ENCODE results near the gene DOCK8.

Gene DOCK8

DNA sequence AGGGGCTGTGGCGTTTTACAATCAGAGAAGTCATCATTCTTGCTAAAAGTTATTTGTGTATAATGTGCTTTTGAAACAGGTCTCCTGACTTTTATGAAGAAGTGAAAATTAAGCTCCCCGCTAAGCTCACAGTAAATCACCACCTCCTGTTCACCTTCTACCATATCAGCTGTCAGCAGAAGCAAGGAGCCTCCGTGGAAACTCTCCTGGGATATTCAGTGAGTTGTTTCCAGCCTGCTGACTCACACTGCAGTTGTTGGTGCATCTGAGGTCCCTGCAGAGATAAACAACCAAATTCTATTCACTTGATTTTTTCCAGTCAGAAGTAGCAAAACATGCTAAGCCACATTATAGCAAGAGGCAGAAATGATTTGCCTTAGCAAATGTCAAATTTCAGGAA is 156.7 kb downstream of the DOCK8 start:
- no peak for DNase-seq (ENCODE audit: extremely low read depth, insufficient read length)
- no peak for TF ChIP-seq CTCF (IDR thresholded peaks at IDR 0.05; ENCODE audit: insufficient read depth, low read length, poor library complexity, severe bottlenecking)
- H3K27me3 ChIP-seq (replicated peaks; ENCODE audit: control insufficient read depth, insufficient read depth, low read length), result no peaks in the 10 kb centered on the region
- no peak overlapping the region for H3K4me3 ChIP-seq (replicated peaks; ENCODE audit: low read depth, low read length)
- peaks cover 25% of the 10 kb centered on the region for H3K36me3 ChIP-seq (ENCODE audit: control insufficient read depth, insufficient read depth, low read length)

GRCh38 chr9:372128-372527 is 157.5 kb downstream of the DOCK8 start:
- no peak for DNase-seq (ENCODE audit: extremely low read depth, insufficient read length)
- no peak for TF ChIP-seq CTCF (IDR thresholded peaks at IDR 0.05; ENCODE audit: insufficient read depth, low read length, poor library complexity, severe bottlenecking)
- Histone ChIP-seq H3K27me3 (replicated peaks; ENCODE audit: control insufficient read depth, insufficient read depth, low read length) (no peaks in the 10 kb centered on the region), H3K4me3 (replicated peaks; ENCODE audit: low read depth, low read length) (no peak overlapping the region), H3K36me3 (ENCODE audit: control insufficient read depth, insufficient read depth, low read length) (peaks cover 28% of the 10 kb centered on the region)

GRCh38 chr9:373759-374206 is 159.1 kb downstream of the DOCK8 start:
- H3K4me3 ChIP-seq (replicated peaks; ENCODE audit: low read depth, low read length), result no peak overlapping the region
- no peak for TF ChIP-seq CTCF (IDR thresholded peaks at IDR 0.05; ENCODE audit: insufficient read depth, low read length, poor library complexity, severe bottlenecking)
- DNase-seq (ENCODE audit: extremely low read depth, insufficient read length), result no peak
- H3K27me3 ChIP-seq (replicated peaks; ENCODE audit: control insufficient read depth, insufficient read depth, low read length), result no peaks in the 10 kb centered on the region
- H3K36me3 ChIP-seq (ENCODE audit: control insufficient read depth, insufficient read depth, low read length), result peaks cover 30% of the 10 kb centered on the region

- no peak for DNase-seq (ENCODE audit: extremely low read depth, insufficient read length)
- H3K27me3 ChIP-seq (replicated peaks; ENCODE audit: control insufficient read depth, insufficient read depth, low read length), result no peaks in the 10 kb centered on the region
Observed at GRCh38 chr9:374736-375135, 160.1 kb downstream of the DOCK8 start.

DNA sequence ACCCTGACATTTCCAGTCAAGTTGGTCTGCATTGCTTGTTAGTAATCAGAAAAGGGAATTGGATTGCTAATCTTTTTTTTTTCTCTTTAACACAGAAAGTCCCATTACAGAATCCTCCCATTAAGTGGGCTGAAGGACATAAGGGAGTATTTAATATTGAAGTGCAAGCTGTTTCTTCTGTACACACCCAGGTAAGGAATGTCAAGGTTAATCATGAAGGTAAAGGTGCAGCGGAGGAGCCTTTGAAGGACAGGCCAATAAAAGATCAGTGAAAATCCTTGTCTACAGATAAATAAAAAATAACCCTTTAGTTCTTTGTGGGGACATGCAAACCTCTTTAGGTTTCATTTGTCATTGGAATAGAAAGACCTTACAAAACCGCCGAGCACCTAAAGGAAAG is 161.4 kb downstream of the DOCK8 start:
- no peak for TF ChIP-seq CTCF (IDR thresholded peaks at IDR 0.05; ENCODE audit: insufficient read depth, low read length, poor library complexity, severe bottlenecking)
- DNase-seq (ENCODE audit: extremely low read depth, insufficient read length), result no peak
- Histone ChIP-seq H3K4me3 (replicated peaks; ENCODE audit: low read depth, low read length) (no peak overlapping the region), H3K27me3 (replicated peaks; ENCODE audit: control insufficient read depth, insufficient read depth, low read length) (no peaks in the 10 kb centered on the region), H3K36me3 (ENCODE audit: control insufficient read depth, insufficient read depth, low read length) (peaks cover 29% of the 10 kb centered on the region)

More at GRCh38 chr9:374736-375135, 160.1 kb downstream of the DOCK8 start:
- H3K4me3 ChIP-seq (replicated peaks; ENCODE audit: low read depth, low read length), result no peak overlapping the region
- no peak for TF ChIP-seq CTCF (IDR thresholded peaks at IDR 0.05; ENCODE audit: insufficient read depth, low read length, poor library complexity, severe bottlenecking)
- H3K36me3 ChIP-seq (ENCODE audit: control insufficient read depth, insufficient read depth, low read length), result peaks cover 30% of the 10 kb centered on the region

DNA sequence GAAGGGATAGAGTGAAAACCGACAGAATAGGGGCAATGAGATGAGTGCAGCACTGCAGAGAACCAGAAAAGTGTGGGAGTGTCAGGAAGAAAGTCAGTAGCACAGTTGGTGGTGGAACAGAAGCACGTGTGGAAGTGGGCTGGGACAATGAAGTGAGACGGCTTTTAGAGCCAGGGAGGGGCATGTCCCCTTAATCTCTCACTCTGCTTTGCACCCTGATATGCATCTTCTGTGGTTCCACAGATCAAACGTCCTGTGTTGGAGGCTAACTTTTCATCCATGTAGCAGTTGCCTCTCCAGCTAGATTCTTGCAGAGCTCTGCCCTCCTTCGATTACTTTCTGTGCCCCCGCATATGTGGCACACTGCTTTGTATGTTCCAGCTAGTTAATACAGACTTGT is 163.6 kb downstream of the DOCK8 start:
- peaks cover 30% of the 10 kb centered on the region for H3K36me3 ChIP-seq (ENCODE audit: control insufficient read depth, insufficient read depth, low read length)
- no peak for TF ChIP-seq CTCF (IDR thresholded peaks at IDR 0.05; ENCODE audit: insufficient read depth, low read length, poor library complexity, severe bottlenecking)
- H3K4me3 ChIP-seq (replicated peaks; ENCODE audit: low read depth, low read length), result no peak overlapping the region
- no peak for DNase-seq (ENCODE audit: extremely low read depth, insufficient read length)
- no peaks in the 10 kb centered on the region for H3K27me3 ChIP-seq (replicated peaks; ENCODE audit: control insufficient read depth, insufficient read depth, low read length)

All from GM06990 (cell line).